D721Med (cell line): Measurements from ENCODE around the gene CYP27C1.

ENCODE experiments used
- DNase-seq: peaks from one replicate; pipeline ENCODE4 v3.0.0; 2011; ENCODE audit warnings: low spot score; ENCODE audit not compliant: insufficient read length
- FAIRE-seq: peaks from 2 replicates; lab custom pipeline; 2011; peaks lifted over from hg19 to GRCh38; lab: Jason Lieb, UNC
- TF ChIP-seq, protein P1 (sequence below): IDR thresholded peaks from 2 replicates; pipeline ENCODE4 v1.5.1; 2012; ENCODE audit warnings: mild to moderate bottlenecking, control low read depth; ENCODE audit not compliant: insufficient read depth; ENCODE audit errors: missing control alignments

CYP27C1 gene

DNA sequence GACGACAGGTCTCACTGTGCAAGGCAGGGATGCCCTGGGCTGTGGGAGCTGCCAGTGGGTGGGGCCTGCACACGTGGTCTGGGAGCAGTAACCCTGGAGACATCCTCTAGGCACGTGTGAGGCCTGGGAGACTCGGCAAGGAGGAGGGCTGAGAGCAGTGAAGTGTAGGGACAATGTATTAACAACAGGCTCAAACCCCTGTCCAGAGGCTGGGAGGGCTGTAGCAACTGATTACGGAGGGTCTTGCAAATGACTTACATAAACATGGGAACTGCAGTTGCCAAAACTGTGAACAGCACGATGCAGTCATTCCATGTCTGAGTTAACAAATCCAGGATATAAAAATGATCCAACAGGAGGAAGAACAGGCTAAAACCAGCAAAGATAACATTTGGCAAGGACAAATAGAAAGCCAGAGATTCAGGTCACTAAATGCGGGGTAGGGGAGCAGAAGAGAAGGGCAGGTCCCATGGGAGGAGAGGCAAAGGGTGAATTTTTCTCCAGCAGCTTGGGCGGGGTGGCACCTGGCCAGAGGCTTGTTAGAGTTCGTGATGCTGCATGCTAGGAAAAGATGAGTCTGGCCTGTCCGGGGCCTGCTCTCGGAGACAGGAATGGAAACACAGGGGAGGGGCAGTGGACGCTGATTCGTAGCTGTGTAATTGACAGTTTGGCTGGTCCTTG is 44.9 kb downstream of the CYP27C1 start:
- TF ChIP-seq, protein P1, sequence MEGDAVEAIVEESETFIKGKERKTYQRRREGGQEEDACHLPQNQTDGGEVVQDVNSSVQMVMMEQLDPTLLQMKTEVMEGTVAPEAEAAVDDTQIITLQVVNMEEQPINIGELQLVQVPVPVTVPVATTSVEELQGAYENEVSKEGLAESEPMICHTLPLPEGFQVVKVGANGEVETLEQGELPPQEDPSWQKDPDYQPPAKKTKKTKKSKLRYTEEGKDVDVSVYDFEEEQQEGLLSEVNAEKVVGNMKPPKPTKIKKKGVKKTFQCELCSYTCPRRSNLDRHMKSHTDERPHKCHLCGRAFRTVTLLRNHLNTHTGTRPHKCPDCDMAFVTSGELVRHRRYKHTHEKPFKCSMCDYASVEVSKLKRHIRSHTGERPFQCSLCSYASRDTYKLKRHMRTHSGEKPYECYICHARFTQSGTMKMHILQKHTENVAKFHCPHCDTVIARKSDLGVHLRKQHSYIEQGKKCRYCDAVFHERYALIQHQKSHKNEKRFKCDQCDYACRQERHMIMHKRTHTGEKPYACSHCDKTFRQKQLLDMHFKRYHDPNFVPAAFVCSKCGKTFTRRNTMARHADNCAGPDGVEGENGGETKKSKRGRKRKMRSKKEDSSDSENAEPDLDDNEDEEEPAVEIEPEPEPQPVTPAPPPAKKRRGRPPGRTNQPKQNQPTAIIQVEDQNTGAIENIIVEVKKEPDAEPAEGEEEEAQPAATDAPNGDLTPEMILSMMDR: no peak
- no peak for FAIRE-seq
- DNase-seq: no peak

DNA sequence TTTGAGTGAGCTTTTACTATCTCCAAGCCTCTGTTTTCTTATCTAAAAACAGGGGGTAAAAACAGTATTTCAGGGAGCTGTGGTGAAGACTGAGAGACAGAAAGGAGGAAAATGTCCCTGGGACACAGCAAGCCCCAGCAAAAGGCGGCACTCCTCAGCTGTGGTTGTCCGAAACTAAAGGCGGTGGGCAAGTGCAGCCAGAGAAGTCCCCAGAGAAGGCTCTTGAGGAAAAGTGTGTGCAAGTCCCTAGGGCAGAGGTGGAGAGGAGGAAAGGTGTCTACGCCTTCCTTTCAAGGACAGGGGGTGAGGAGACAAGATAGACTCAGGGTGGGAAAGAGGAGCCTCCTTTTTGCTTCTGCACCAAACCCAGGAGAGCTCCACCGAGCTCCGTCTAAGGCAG is 45.5 kb downstream of the CYP27C1 start:
- TF ChIP-seq, protein P1: no peak
- FAIRE-seq: no peak
- no peak for DNase-seq

DNA sequence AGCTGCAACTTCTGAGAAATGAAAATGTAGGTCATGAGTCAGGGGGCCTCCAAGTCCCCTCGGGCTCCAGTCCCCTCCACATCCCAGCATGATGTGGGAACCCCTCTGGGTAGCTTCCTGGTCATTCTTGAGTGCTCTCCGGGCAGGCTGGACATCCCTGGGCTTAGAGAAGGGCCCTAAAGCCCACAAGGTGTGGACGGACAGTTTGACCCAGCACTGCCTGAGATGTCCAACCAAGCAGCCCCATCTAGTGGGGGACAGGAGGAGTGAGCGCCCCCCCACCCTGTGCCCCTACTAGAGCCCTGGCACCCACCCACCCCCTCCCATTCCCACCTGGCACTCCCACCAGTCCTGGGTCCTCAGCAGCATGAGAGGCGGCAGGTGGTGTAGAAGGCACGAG is 46.0 kb downstream of the CYP27C1 start:
- no peak for FAIRE-seq

DNA sequence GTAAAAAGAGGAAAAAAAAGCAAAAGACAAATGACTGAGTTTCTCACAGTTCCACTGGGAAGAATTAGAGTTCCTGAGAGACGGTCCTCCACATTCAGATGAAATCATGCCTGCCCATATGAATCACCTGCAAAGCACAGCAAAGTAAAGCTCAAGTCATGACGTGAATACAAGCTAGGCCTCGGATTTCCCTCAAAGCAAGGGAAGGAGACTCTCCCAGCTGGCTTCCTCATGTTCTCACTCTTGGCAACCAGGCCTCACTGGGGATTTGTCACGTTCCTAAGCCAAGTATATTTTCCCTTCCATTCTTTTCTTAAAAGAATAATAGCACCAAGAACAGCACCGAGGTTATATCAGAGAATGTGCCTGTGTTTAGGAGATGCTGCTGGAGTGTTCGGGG is 47.0 kb downstream of the CYP27C1 start:
- DNase-seq (no peak), FAIRE-seq (no peak)
- TF ChIP-seq, protein P1: no peak

More for the DNA sequence above, 46.0 kb downstream of the CYP27C1 start:
- DNase-seq: peak; percentile 58
- TF ChIP-seq, protein P1: no peak

DNA sequence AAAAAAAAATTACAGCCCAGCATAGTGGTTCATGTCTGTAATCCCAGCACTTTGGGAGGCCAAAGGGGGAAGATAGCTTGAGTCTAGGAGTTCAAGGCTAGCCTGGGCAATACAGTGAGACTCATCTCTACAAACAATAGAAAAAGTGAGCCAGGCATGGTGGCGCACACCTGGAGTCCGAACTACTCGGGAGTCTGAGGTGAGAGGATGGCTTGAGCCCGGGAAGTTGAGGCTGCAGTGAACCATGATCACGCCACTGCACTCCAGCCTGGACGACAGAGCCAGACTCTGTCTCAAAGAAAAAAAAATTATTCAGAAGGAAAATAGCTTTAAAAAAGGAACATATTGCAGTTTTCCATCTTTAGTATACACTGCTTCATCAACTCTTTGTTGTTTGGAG is 47.8 kb downstream of the CYP27C1 start:
- DNase-seq: no peak
- TF ChIP-seq, protein P1: no peak
- FAIRE-seq: no peak

DNA sequence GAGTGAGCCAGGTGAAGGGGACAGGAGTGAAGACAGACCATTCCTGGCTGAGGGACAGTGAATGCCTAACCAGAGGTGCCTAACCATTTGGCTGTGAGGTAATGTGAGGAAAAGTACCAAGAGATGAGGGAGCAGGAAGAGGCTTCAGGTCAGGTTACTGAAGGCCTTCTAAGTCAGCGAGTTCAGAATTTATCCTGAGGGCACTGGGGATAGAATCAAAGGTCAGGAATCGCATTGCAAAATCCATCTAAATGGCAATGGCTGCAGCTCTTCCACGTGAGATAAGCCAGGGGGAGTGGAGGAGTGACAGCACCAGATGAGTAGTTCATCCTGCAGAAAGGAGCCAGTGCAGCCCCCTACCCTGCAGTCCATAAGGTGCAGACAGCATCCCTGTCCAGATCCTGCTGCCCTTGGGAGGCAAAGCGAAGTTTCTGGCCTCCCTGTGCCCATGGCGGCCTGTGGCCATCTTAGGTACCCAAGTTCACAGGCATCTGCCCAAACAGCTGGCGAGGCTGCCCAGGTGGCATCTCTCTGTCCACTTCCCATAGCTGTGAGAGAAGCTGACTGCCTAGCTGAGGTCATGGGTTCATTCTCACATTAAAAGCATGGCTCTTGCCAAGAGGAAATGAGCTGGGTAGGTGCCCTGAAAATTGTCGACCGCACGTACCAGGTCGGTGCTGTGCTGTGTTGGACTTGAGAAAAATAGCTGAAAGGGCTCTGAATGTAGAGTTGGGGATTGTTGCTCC is 49.5 kb downstream of the CYP27C1 start:
- DNase-seq (no peak), FAIRE-seq (no peak)
- TF ChIP-seq, protein P1: no peak

DNA sequence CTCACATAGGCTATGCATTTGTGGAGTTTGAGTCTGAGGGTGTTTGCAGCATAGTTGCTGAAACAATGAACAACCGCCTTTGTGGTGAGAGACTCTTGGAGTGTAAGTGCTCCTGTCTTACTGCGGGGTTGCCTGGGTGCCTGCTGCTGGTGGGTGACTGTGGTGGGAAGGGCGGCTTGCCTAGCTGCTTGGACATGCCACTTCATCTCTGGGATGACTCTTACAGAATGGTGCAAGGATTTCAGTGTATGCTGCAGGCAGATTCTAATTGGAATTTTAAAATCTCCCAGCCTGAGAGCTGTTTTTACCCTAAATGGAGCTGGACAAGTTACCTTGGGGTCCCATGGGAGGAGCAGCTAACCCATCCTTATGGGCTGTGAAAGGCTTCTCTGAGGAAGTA is 50.1 kb downstream of the CYP27C1 start:
- TF ChIP-seq, protein P1: no peak
- FAIRE-seq (no peak), DNase-seq (no peak)
